ENCODE results near the gene CADM1.

GRCh38 chr11:115306689-115307088 is 197.5 kb downstream of the CADM1 start:
- TF ChIP-seq, protein P1, sequence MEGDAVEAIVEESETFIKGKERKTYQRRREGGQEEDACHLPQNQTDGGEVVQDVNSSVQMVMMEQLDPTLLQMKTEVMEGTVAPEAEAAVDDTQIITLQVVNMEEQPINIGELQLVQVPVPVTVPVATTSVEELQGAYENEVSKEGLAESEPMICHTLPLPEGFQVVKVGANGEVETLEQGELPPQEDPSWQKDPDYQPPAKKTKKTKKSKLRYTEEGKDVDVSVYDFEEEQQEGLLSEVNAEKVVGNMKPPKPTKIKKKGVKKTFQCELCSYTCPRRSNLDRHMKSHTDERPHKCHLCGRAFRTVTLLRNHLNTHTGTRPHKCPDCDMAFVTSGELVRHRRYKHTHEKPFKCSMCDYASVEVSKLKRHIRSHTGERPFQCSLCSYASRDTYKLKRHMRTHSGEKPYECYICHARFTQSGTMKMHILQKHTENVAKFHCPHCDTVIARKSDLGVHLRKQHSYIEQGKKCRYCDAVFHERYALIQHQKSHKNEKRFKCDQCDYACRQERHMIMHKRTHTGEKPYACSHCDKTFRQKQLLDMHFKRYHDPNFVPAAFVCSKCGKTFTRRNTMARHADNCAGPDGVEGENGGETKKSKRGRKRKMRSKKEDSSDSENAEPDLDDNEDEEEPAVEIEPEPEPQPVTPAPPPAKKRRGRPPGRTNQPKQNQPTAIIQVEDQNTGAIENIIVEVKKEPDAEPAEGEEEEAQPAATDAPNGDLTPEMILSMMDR (IDR thresholded peaks at IDR 0.05; ENCODE audit: low read depth, low read length, poor library complexity, severe bottlenecking), result no peak
- TF ChIP-seq EZH2phosphoT487 (IDR thresholded peaks at IDR 0.05; ENCODE audit: borderline replicate concordance, low read length), result no peak
